Panc1 (cell line): ENCODE data around the gene SSBP3.

Source experiments
- POLR2AphosphoS5 ChIP-seq: IDR thresholded peaks from 2 replicates; pipeline ENCODE4 v1.6.1; 2012; ENCODE audit warnings: mild to moderate bottlenecking, low read depth, low read length, moderate library complexity
- SIN3A ChIP-seq: IDR thresholded peaks from 2 replicates; pipeline ENCODE4 v1.6.1; 2012; ENCODE audit warnings: low read depth, mild to moderate bottlenecking, low read length, moderate library complexity, borderline replicate concordance; ENCODE audit not compliant: insufficient read depth
- TCF7L2 ChIP-seq: IDR thresholded peaks from 2 replicates; pipeline ENCODE4 v1.6.1; 2011; ENCODE audit warnings: mild to moderate bottlenecking, low read depth, low read length, inconsistent platforms
- TF ChIP-seq, protein P1 (sequence below): fragments of 450-650 bp; IDR thresholded peaks from 2 replicates; pipeline ENCODE4 v1.5.1; 2017; ENCODE audit warnings: mild to moderate bottlenecking
- TF ChIP-seq, protein P2 (sequence below), 2 experiments: IDR thresholded peaks; 2 replicates each; pipeline ENCODE4 v1.6.1; 2011 to 2012; ENCODE audit warnings: low read depth in 2 of 2, control low read depth in 1 of 2, low read length in 1 of 2, mild to moderate bottlenecking in 1 of 2, moderate library complexity in 1 of 2; ENCODE audit not compliant: insufficient read depth in 1 of 2

DNA sequence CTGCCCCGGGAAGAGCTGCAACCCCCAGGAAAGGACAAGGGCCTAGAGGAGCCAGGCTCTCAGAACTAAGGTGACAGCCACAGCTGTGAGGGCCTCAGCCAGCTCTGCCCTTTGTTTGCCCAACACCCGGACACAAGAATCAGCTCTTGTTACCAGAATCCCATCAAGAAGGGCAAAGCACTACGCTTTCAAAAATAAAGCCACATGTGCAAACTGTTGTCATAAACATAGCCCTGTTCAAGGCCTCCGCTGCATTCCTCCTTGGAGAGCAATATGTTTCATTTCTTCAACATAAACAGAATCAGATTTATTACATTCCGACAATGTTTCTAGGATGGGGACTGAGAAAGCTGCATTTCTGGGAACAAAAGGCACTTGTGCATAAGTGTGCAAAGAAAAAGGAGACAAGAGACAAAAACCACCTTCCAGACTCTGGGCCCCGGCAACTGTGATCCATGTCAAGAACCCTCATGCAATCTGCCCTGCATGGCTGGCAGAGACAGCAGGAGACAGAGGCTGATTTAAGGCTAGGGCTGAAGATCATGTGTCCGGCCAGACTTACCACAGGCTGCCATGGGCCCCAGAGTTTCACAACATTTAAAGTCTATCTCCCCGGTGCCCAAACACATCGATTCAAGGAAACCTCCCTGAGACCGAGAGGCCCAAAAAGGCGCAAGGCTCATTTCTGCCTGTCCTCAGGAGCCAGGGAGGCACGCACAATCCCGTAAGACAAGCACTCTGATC, 71.0 kb downstream of the SSBP3 start:
- TF ChIP-seq, protein P1, sequence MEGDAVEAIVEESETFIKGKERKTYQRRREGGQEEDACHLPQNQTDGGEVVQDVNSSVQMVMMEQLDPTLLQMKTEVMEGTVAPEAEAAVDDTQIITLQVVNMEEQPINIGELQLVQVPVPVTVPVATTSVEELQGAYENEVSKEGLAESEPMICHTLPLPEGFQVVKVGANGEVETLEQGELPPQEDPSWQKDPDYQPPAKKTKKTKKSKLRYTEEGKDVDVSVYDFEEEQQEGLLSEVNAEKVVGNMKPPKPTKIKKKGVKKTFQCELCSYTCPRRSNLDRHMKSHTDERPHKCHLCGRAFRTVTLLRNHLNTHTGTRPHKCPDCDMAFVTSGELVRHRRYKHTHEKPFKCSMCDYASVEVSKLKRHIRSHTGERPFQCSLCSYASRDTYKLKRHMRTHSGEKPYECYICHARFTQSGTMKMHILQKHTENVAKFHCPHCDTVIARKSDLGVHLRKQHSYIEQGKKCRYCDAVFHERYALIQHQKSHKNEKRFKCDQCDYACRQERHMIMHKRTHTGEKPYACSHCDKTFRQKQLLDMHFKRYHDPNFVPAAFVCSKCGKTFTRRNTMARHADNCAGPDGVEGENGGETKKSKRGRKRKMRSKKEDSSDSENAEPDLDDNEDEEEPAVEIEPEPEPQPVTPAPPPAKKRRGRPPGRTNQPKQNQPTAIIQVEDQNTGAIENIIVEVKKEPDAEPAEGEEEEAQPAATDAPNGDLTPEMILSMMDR: no peak
- TF ChIP-seq POLR2AphosphoS5 (no peak), TCF7L2 (no peak), SIN3A (no peak)
- TF ChIP-seq, protein P2, sequence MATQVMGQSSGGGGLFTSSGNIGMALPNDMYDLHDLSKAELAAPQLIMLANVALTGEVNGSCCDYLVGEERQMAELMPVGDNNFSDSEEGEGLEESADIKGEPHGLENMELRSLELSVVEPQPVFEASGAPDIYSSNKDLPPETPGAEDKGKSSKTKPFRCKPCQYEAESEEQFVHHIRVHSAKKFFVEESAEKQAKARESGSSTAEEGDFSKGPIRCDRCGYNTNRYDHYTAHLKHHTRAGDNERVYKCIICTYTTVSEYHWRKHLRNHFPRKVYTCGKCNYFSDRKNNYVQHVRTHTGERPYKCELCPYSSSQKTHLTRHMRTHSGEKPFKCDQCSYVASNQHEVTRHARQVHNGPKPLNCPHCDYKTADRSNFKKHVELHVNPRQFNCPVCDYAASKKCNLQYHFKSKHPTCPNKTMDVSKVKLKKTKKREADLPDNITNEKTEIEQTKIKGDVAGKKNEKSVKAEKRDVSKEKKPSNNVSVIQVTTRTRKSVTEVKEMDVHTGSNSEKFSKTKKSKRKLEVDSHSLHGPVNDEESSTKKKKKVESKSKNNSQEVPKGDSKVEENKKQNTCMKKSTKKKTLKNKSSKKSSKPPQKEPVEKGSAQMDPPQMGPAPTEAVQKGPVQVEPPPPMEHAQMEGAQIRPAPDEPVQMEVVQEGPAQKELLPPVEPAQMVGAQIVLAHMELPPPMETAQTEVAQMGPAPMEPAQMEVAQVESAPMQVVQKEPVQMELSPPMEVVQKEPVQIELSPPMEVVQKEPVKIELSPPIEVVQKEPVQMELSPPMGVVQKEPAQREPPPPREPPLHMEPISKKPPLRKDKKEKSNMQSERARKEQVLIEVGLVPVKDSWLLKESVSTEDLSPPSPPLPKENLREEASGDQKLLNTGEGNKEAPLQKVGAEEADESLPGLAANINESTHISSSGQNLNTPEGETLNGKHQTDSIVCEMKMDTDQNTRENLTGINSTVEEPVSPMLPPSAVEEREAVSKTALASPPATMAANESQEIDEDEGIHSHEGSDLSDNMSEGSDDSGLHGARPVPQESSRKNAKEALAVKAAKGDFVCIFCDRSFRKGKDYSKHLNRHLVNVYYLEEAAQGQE (IDR thresholded peaks at IDR 0.05; ENCODE audit: insufficient read depth in 1 of 2, low read depth in 2 of 2, low read length in 1 of 2): no peak
